Renal cortical epithelial cell (primary cell): ENCODE measurements around the gene ADAMTS4. TPM values are rescaled to one million over a fixed set of nuclear protein-coding genes. Genes with fewer than 3 reads are reported as not detected.
"Not testable (repeated sequence)": the region's sequence is repeated elsewhere in the genome, so short reads cannot be mapped to it uniquely, and the experiment has no call there.

Experiments used
- DNase-seq: peaks from one replicate; pipeline ENCODE4 v3.0.0-alpha.2; 2011; ENCODE audit warnings: low read depth
- total RNA-seq: library from RNA; depleted of rRNA; stranded (reverse); fragments of >200 nt; gene quantifications from 2 replicates; pipeline ENCODE4 v1.2.3, GENCODE V29; 2014

The ADAMTS4 gene
- total RNA-seq, result under 0.01 and 0.35 TPM in 2 replicates

DNA sequence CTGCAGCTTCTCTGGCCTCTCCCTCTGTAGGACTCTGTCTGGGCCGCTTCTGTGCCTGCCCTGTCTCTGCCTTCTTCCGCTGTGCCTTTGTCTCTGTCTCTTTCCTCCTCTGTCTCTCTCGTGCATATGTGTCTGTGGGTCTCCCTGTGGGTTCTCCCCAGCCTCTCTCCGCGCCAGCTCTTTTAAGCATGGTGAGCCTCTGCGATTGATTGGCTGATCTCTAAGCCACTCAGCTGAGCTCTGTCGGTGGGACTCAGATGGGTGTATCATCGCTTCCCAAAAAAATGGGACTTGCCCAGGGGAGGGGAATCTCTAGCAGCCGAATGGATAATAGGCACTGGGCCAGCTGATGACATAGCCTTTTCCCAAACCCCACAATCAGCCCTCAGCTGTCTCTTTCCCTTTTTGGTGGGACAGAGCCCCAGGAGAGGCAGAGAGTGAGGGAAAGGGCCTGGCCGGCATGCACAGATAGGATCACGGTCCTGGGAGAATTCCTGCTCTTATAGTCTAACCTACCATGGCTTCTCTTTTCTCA lies at the start of gene ADAMTS4:
ADAMTS4 (minus strand) TSS at position 158 of the 535 bp plus-strand sequence. CDS start 427 bp downstream, outside the sequence.
- no peak for DNase-seq

GRCh38 chr1:161244888-161245287 lies 46.0 kb upstream of the ADAMTS4 start:
- no peak for DNase-seq

DNA sequence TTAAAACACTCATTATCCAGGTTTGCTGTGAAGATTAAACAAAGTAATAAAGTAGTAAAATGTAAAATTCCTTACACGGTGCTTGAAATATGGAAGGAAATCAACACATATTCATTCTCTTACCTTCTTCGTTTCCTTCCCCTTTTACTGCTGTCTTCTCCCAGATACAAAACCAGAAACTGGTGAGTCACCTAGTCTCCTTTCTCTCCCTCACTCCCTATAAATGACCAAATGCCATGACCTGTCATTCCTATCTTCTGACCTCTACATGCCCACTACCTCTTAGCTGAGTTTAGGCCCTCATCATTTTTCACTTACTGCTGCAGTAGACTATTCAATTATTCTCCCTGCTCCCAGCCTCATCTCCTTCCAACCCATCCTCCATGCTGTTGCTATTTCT lies 43.5 kb upstream of the ADAMTS4 start:
- no peak for DNase-seq

- no peak for DNase-seq
Measured at GRCh38 chr1:161241682-161242081, 42.8 kb upstream of the ADAMTS4 start.

DNA sequence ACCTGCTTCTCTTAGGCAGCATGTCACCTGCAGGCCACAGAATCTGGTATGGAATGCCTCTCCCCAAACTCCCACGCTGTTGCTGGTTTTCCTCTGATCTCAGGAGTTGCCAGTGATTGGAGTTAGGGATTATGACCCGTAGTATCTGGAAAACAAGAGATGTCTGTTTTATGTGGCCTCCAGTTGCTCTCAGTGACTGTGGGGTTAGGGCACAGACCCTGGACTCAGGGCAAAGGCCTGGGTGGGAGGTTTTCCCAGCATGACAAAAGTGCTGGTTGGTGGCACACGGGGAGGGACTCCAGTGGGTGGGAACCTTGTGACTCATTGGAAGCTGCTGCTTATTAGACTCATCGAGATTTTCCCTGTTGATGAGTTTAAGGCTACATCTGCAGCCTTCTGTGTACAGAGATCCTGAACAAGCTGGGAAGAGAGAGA lies 39.2 kb upstream of the ADAMTS4 start, which contains the start of gene NR1I3:
NR1I3 (minus strand) TSS at position 165 of the 435 bp plus-strand sequence. CDS start 1,638 bp downstream, outside the sequence.
- no peak for DNase-seq

- DNase-seq, result peak; percentile 9
Measured at GRCh38 chr1:161235957-161236775, 37.3 kb upstream of the ADAMTS4 start.

- no peak for DNase-seq
Measured at GRCh38 chr1:161233102-161233501, 34.2 kb upstream of the ADAMTS4 start.

DNA sequence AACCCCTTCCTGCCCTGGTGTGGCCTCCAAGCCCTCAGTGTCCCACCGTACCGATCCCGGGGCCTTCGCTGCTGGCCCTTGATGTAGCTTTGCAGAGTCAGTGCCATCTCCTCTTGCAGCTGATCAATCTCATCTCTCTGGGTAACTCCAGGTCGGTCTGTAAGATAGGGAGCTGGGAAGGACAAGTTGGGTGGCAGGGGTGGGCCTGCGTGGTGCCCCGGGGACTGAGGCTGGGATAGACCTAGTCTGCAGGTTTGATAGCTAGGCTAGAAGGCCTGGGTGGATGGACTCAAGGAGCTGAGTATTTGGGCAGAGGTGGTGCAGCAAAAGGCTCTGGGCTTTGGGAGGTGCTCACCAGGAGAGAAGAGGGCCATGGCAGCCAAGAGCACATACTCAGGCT lies 31.9 kb upstream of the ADAMTS4 start:
- DNase-seq, result no peak

- DNase-seq, result no peak
Measured at GRCh38 chr1:161229896-161230295, 31.0 kb upstream of the ADAMTS4 start.

DNA sequence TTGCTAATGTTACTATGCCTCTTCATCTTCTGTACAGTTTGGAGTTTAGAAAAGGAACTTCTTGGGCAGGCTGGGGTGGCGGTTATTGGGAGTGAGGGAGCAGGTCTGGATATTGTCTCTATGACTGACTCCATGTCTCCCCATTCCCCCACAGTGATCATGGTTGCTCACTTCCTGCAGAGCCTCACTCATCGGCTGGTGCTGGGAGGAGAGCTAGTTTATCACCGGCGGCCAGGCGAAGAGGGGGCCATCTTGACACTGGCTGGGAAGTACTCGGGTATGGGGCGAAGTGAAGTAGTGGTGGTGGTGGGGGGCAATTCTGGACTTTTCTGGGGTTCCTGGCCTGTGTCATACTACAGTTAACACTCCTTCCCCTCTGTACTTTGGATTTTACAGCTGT lies 29.2 kb upstream of the ADAMTS4 start:
- no peak for DNase-seq

DNA sequence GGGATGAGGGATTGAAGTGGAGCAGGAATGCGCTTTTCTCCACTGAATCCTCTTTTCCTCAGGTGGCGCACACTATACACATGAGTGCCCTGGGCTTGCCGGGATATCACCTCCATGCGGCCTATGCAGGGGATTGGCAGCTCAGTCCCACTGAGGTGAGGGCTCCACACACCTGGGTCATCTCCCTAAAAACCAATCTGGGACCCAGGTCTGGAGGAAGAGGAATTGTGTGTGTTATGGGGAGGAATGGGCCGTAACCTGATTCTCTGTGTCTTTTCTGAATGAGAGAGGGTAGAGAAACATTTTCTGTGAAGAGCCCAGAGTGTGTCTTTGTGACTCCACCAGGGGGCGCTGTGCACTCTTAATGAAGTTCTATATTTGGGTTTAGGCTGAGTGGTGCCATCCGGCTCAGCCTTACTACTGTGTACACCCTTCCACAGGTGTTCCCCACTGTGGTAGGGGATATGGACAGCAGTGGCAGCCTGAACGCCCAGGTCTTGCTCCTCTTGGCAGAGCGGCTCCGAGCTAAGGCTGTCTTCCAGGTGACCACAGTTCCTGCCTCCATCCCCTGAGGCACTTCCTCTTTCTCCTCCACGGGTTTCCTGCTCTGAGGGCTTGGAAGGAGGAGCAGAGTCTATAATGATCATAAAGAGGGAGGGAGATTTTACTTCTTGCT lies 28.5 kb upstream of the ADAMTS4 start:
- DNase-seq, result peak; percentile 56

DNA sequence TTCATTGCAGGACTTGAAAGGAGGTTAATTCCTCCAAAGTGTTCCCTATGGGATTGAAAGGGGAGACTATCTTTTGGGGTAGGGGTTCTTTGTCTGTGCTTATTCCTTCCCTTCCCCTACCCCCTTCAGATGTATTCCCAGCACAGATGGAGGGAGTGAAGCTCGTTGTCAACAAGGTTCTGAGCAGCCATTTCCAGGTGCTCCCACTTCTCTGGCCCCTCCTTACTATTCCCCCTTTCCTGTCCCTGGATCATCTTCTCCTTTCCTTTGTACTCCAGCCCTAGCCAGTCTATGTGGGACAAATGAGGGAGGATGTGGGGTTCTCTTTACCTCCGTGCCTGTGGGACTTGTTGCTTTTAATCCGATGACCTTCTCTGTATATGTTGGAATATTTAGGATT lies 27.9 kb upstream of the ADAMTS4 start:
- no peak for DNase-seq

DNA sequence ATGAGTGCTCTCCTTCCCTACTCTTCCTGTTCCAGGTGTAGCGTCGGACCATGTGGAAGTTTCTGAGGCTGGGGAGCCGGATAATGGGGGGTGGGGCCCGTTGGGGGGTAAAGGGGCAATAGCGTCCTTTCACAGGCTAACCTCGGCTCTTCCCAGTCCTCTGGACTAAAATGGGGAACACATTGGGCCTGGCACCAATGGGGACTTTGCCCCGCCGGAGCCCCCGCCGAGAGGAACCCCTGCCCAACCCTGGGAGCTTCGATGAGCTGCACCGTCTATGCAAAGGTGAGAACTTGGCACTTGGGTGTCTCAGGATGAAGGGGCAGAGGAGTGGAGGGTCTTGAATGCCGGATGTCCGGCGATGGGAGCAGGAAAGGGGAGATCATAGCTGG lies 27.5 kb upstream of the ADAMTS4 start:
- DNase-seq, result no peak

DNA sequence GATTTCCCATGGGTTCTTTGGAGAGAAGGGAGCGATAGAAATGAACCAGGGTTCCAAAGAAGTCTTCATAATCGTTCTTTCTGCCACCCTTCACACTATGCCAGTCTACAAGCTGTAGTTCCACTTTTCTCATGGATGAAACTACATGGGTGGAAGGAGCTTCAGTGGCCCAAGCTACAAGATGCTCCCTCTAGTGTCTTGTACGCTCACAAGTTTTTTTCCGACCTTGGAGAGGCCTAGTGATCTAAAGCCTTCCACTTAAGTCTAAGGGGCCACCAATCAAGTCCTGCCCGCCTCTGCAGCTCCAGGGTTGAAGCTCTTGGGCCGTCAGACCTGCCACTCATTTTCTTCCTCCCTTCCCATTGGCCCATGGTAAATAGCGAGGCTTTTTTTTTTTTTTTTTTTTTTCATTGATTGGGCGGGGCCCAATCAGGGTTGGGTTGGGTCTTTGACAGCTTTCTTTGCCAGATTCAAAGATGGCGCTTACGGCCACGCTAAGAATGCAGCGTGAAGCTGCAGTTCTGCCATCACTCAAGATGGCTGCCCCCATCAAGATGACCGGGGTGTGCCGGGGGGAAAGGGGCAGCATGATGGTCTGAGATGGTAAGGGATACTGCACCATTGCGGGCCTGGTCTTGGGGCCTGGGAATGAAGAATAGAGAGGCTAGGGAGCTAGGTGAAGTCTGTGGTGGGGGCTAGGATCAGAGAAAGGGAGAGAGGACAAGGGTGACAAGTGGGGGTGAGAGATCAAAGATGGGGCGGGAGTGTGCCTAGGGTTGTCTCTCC lies 26.9 kb upstream of the ADAMTS4 start, which contains the start of gene TOMM40L:
TOMM40L (plus strand) TSS at position 527 of the 786 bp plus-strand sequence. CDS start 430 bp downstream, outside the sequence.
- DNase-seq, result peak; percentile 99

GRCh38 chr1:161225178-161225533 lies 26.3 kb upstream of the ADAMTS4 start:
- DNase-seq, result no peak

GRCh38 chr1:161224695-161225087 lies 25.8 kb upstream of the ADAMTS4 start:
- not testable (repeated sequence) for DNase-seq

DNA sequence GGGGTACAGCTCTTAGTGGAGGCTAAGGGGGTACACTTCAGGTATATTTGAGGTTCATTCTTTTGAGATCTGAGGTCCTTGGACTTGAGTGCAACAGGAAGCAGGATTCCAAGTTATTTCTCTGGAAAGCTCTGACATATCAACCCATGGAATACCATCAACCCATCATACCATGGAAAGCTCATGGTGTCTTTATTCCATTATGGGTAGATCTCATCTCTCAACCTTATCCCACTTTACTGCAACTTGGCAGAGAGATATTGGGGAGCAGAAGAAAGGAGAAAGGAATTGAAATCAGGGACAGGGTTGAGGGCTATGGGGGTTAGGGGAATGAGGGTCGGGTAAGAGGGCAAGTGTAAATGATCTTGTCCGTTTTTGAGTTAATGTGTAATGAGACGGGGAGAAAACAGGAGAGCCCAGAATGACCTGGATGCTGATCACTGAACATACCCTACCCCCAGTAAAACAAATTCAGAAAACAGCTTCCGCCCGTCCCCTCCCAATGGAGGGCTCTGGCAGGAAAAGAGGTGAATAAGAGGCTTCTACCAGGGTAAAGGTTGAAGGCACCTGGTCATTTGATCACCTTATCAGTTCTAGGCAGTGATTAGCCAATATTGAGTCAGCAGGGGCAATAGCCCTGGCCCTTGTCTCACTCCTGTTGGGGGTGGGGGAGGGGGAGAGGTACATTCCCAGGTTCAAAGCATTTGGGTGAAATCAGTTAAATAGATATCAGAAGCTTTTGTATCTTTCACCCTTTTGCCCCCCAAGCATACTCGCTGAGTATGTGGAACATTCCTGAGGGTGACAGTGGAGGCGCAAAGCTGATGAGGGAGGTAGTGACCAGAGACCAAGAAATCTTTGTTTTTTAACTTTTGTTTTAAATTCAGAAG lies 25.2 kb upstream of the ADAMTS4 start:
- DNase-seq, result no peak

DNA sequence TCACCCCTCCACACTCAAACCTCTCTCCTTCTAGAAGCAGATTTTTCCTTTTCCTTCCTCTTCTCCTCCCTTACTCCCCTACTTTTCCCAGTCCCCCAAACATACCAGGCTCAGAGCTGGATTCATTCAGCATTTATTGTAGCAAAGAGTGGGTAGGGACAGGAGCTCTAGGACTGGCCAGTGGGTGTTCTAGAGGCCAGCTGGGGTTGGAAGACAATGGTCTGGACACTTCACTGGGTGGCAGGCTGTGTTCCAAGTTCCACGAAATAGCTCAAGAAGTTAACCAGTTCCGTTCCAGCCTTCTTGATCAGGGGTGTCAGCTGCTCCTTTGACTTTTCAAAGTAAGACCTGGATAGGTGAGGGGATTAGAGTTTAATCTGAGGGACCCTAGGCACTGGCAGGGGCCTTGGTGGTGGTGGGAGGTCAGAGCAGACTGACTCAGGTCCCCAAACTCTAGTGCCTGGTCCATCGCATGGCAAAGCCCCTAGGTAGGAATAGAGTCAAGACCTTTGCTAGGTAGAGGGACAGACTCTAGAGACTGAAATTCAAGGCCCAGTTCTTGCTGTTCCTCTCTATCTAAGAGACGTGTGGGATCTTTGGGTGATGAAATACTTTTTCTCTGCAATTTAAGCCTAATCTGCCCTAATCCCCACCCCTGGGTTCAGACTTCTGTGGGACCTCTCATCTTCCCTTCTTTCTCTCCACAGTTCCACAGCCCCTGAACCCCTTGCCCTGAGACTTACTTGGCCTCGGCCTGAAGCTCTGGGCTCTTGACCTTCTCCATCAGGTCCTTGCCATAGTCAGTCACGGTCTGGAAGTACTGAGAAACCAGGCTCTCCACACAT lies 23.5 kb upstream of the ADAMTS4 start:
- DNase-seq, result no peak

- no peak for DNase-seq
Measured at GRCh38 chr1:161220002-161220401, 21.1 kb upstream of the ADAMTS4 start.
